Measurements from ENCODE around the gene RBM39. TPM values are rescaled to one million over a fixed set of nuclear protein-coding genes. Genes with fewer than 3 reads are reported as not detected.

Gene RBM39
- polyA plus RNA-seq, 1 of the 3 experiments (the other 2 are of a cell fraction) = 68.4 TPM

DNA sequence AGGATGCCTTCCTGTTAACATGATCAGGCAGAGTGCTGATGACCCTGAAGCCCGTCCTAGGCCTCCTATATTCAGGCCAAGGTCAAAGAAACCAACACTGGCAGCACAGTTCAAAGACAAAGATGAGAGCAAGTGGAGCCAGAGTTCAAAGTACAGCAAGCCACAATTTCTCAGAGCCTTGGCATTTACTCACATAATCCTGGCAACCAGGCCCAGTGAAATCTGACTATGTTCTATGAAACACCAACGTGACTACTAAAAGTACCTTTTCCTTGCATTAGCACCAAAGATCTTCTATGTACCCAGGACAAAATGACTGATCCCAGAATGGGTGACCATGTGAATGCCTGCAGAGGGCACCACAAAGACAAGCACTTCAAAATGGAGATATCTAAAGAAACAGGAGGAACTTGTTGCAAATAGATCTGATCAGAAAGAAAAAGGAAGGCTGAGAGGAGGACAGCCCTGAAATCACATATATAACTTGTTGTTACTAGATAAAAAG is 46.8 kb downstream of the RBM39 start:
- Histone ChIP-seq H3K4me3 (ENCODE audit: low read depth in 2 of 2, low read length in 1 of 2) (no peak overlapping the region), H3K27ac (ENCODE audit: low read depth in 2 of 2, low read length in 1 of 2) (no peak overlapping the region), H3F3A (replicated peaks; ENCODE audit: insufficient read depth) (peaks cover 10% of the 10 kb centered on the region), H3K27me3 (ENCODE audit: insufficient read depth) (no peaks in the 10 kb centered on the region), H4K20me1 (ENCODE audit: insufficient read depth) (no peaks in the 10 kb centered on the region), H3K4me2 (no peak overlapping the region), H3K79me2 (ENCODE audit: insufficient read depth) (peaks cover 39% of the 10 kb centered on the region; the same call in 1 of the 2 replicates), H3K9me2 (no peaks in the 10 kb centered on the region), H3K9ac (no peak overlapping the region), H3K9me3 (no peaks in the 10 kb centered on the region), H3K4me1 (ENCODE audit: control insufficient read depth in 1 of 2, insufficient read depth in 2 of 2, low read depth in 1 of 2, low read length in 1 of 2) (peaks cover 0 to 11% of the 10 kb centered on the region in 2 experiments; a peak in 2 of 4 replicates), H3K36me3 (replicated peaks in 1 of 2; ENCODE audit: control insufficient read depth in 1 of 2, insufficient read depth in 2 of 2, low read length in 1 of 2) (peaks cover 12 to 45% of the 10 kb centered on the region in 2 experiments), H2AFZ (ENCODE audit: low read depth) (no peak overlapping the region)
- no peak for TF ChIP-seq SMC3 (IDR thresholded peaks at IDR 0.05; ENCODE audit: low read depth, low read length)
- no peak for TF ChIP-seq FOXJ3 (CRISPR knock-in tag; IDR thresholded peaks at IDR 0.05)
- TF ChIP-seq SIN3A (IDR thresholded peaks at IDR 0.05; ENCODE audit: borderline replicate concordance, low read depth, low read length) = no peak
- TF ChIP-seq TEAD4 (IDR thresholded peaks at IDR 0.05; ENCODE audit: borderline replicate concordance, insufficient read depth) = no peak
- TF ChIP-seq EZH2phosphoT487 (IDR thresholded peaks at IDR 0.05; ENCODE audit: borderline replicate concordance, low read depth) = no peak
- no peak for TF ChIP-seq RFX5 (IDR thresholded peaks at IDR 0.05; ENCODE audit: low read length)
- no peak for TF ChIP-seq FOSL2 (IDR thresholded peaks at IDR 0.05; ENCODE audit: borderline replicate concordance, low read depth)
- TF ChIP-seq, protein P1, sequence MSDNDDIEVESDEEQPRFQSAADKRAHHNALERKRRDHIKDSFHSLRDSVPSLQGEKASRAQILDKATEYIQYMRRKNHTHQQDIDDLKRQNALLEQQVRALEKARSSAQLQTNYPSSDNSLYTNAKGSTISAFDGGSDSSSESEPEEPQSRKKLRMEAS (IDR thresholded peaks at IDR 0.05; ENCODE audit: low read depth) = no peak
- TF ChIP-seq RXRA (IDR thresholded peaks at IDR 0.05; ENCODE audit: borderline replicate concordance, low read depth) = no peak
- TF ChIP-seq YY1 (IDR thresholded peaks at IDR 0.05; ENCODE audit: low read depth) = no peak
- no peak for TF ChIP-seq RCOR1 (IDR thresholded peaks at IDR 0.05; ENCODE audit: low read length)
- TF ChIP-seq, protein P2, sequence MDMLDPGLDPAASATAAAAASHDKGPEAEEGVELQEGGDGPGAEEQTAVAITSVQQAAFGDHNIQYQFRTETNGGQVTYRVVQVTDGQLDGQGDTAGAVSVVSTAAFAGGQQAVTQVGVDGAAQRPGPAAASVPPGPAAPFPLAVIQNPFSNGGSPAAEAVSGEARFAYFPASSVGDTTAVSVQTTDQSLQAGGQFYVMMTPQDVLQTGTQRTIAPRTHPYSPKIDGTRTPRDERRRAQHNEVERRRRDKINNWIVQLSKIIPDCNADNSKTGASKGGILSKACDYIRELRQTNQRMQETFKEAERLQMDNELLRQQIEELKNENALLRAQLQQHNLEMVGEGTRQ (IDR thresholded peaks at IDR 0.05; ENCODE audit: borderline replicate concordance, low read depth, low read length) = no peak
- no peak for TF ChIP-seq ELF1 (IDR thresholded peaks at IDR 0.05)
- TF ChIP-seq, protein P3, sequence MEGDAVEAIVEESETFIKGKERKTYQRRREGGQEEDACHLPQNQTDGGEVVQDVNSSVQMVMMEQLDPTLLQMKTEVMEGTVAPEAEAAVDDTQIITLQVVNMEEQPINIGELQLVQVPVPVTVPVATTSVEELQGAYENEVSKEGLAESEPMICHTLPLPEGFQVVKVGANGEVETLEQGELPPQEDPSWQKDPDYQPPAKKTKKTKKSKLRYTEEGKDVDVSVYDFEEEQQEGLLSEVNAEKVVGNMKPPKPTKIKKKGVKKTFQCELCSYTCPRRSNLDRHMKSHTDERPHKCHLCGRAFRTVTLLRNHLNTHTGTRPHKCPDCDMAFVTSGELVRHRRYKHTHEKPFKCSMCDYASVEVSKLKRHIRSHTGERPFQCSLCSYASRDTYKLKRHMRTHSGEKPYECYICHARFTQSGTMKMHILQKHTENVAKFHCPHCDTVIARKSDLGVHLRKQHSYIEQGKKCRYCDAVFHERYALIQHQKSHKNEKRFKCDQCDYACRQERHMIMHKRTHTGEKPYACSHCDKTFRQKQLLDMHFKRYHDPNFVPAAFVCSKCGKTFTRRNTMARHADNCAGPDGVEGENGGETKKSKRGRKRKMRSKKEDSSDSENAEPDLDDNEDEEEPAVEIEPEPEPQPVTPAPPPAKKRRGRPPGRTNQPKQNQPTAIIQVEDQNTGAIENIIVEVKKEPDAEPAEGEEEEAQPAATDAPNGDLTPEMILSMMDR (IDR thresholded peaks at IDR 0.05) = no peak
- no peak for TF ChIP-seq MXI1 (IDR thresholded peaks at IDR 0.05; ENCODE audit: low read depth, low read length)
- no peak for TF ChIP-seq MEF2A (IDR thresholded peaks at IDR 0.05; ENCODE audit: borderline replicate concordance, low read depth)
- no peak for TF ChIP-seq TAF1 (IDR thresholded peaks at IDR 0.05; ENCODE audit: borderline replicate concordance, low read depth, low read length)
- ChIA-PET CTCF (no interaction called here), POLR2A (no interaction called here)
- WGBS (ENCODE audit: low lambda C conversion rate) = 87% methylated on average over 2 of the region's 2 CpGs
- no peak for DNase-seq

Data from SK-N-SH (cell line).